ENCODE measurements around the gene WBP1.

WBP1 gene

GRCh38 chr2:74425523-74425922, 32.7 kb upstream of the WBP1 start:
- TF ChIP-seq EZH2phosphoT487 (conservative IDR thresholded peaks at IDR 0.05; ENCODE audit: low read length) = no peak
- TF ChIP-seq CTCF (IDR thresholded peaks at IDR 0.05; ENCODE audit: insufficient read depth, low read length, poor library complexity, severe bottlenecking) = no peak
- Histone ChIP-seq H3K36me3 (ENCODE audit: low read length) (no peaks in the 10 kb centered on the region), H3F3A (ENCODE audit: insufficient read depth) (no peaks in the 10 kb centered on the region)

GRCh38 chr2:74426181-74426758, 32.0 kb upstream of the WBP1 start:
- Histone ChIP-seq H3K27me3 (ENCODE audit: low read length) (no peaks in the 10 kb centered on the region), H3K27ac (ENCODE audit: low read depth, low read length) (no peak overlapping the region), H3K9me3 (ENCODE audit: insufficient read depth, low read length) (no peaks in the 10 kb centered on the region), H4K20me1 (ENCODE audit: low read depth, low read length) (no peaks in the 10 kb centered on the region), H3K36me3 (ENCODE audit: low read length) (no peaks in the 10 kb centered on the region), H3K4me2 (ENCODE audit: low read depth, low read length, poor library complexity, severe bottlenecking) (no peak overlapping the region), H2AFZ (ENCODE audit: low read depth, low read length, severe bottlenecking) (no peak overlapping the region), H3K9ac (ENCODE audit: low read length) (no peak overlapping the region), H3K4me3 (ENCODE audit: insufficient read depth, low read length, poor library complexity, severe bottlenecking) (no peak overlapping the region), H3F3A (ENCODE audit: insufficient read depth) (no peaks in the 10 kb centered on the region), H3K79me2 (ENCODE audit: insufficient read depth, low read length) (no peaks in the 10 kb centered on the region), H3K9me2 (replicated peaks; ENCODE audit: insufficient read depth, low read length) (no peaks in the 10 kb centered on the region)
- TF ChIP-seq EZH2phosphoT487 (conservative IDR thresholded peaks at IDR 0.05; ENCODE audit: low read length) (no peak), CTCF (IDR thresholded peaks at IDR 0.05; ENCODE audit: insufficient read depth, low read length, poor library complexity, severe bottlenecking) (no peak)

More at GRCh38 chr2:74425523-74425922, 32.7 kb upstream of the WBP1 start:
- Histone ChIP-seq H3K9ac (ENCODE audit: low read length) (no peak overlapping the region), H3K79me2 (ENCODE audit: insufficient read depth, low read length) (no peaks in the 10 kb centered on the region), H4K20me1 (ENCODE audit: low read depth, low read length) (no peaks in the 10 kb centered on the region), H3K9me2 (replicated peaks; ENCODE audit: insufficient read depth, low read length) (no peaks in the 10 kb centered on the region), H3K4me3 (ENCODE audit: insufficient read depth, low read length, poor library complexity, severe bottlenecking) (no peak overlapping the region), H3K9me3 (ENCODE audit: insufficient read depth, low read length) (no peaks in the 10 kb centered on the region), H3K4me2 (ENCODE audit: low read depth, low read length, poor library complexity, severe bottlenecking) (no peak overlapping the region), H3K27ac (ENCODE audit: low read depth, low read length) (no peak overlapping the region), H3K27me3 (ENCODE audit: low read length) (no peaks in the 10 kb centered on the region), H2AFZ (ENCODE audit: low read depth, low read length, severe bottlenecking) (no peak overlapping the region)

- no peaks in the 10 kb centered on the region for H3K27me3 ChIP-seq (ENCODE audit: low read length)
- no peak overlapping the region for H3K9ac ChIP-seq (ENCODE audit: low read length)
- H3K9me2 ChIP-seq (replicated peaks; ENCODE audit: insufficient read depth, low read length) = no peaks in the 10 kb centered on the region
- no peak overlapping the region for H3K4me2 ChIP-seq (ENCODE audit: low read depth, low read length, poor library complexity, severe bottlenecking)
- H3F3A ChIP-seq (ENCODE audit: insufficient read depth) = no peaks in the 10 kb centered on the region
- TF ChIP-seq CTCF (IDR thresholded peaks at IDR 0.05; ENCODE audit: insufficient read depth, low read length, poor library complexity, severe bottlenecking) = no peak
- TF ChIP-seq EZH2phosphoT487 (conservative IDR thresholded peaks at IDR 0.05; ENCODE audit: low read length) = no peak
- H4K20me1 ChIP-seq (ENCODE audit: low read depth, low read length) = no peaks in the 10 kb centered on the region
- no peaks in the 10 kb centered on the region for H3K36me3 ChIP-seq (ENCODE audit: low read length)
- no peak overlapping the region for H2AFZ ChIP-seq (ENCODE audit: low read depth, low read length, severe bottlenecking)
- no peaks in the 10 kb centered on the region for H3K9me3 ChIP-seq (ENCODE audit: insufficient read depth, low read length)
- H3K4me3 ChIP-seq (ENCODE audit: insufficient read depth, low read length, poor library complexity, severe bottlenecking) = no peak overlapping the region
- no peak overlapping the region for H3K27ac ChIP-seq (ENCODE audit: low read depth, low read length)
- no peaks in the 10 kb centered on the region for H3K79me2 ChIP-seq (ENCODE audit: insufficient read depth, low read length)
These were observed 30.7 kb upstream of the WBP1 start for GRCh38 chr2:74427551-74427950.

All from SU-DHL-6 (cell line).